ENCODE measurements around the gene ZNF335. TPM values are rescaled to one million over a fixed set of nuclear protein-coding genes. Genes with fewer than 3 reads are reported as not detected.

The ZNF335 gene
- total RNA-seq, 1 donor from 2014 or later = 19.1 TPM

DNA sequence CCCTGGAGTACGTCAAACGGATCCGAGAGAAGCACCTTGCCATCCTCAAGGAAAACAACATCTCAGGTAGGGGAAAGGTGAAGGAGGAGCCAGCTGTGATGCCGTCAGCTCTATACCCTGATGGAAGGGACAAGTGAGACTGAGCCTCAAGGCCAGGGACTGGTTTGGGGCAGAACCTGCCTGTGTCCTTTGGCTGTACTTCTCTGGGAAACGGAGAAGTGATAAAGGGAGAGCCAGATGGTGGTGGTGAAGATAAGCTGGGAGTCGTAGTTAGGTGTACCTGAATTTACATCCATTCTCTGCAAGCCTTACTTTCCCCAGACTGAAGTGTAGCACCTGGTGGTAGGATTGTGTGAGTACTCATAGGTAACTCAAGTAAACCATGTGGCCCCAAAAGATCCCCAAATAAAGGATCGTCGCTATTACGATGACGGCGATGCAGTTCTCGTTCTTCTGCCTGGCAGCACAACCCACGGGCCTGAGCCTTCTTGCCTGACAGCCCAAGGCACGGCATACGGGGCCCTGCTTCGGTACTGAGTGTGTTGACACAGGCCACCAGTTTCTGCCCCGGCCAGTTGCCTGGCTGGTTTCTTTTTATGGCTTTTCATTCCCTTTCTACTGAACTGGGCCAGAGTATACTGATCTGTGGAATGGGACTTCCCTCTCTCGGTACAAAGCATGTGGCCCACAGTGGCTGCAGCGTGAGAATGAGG is 26.9 kb downstream of the ZNF335 start:
- DNase-seq (no peak), ATAC-seq (no peak)
- Histone ChIP-seq H3K27ac (no peak overlapping the region), H3K4me3 (no peak overlapping the region), H3K4me1 (no peaks in the 10 kb centered on the region), H3K27me3 (no peaks in the 10 kb centered on the region), H3K9me3 (no peaks in the 10 kb centered on the region), H3K36me3 (peaks cover 100% of the 10 kb centered on the region)
- intact Hi-C loops (cut with DNase I) = no loop called here
- TF ChIP-seq CTCF (IDR thresholded peaks at IDR 0.05) = no peak

DNA sequence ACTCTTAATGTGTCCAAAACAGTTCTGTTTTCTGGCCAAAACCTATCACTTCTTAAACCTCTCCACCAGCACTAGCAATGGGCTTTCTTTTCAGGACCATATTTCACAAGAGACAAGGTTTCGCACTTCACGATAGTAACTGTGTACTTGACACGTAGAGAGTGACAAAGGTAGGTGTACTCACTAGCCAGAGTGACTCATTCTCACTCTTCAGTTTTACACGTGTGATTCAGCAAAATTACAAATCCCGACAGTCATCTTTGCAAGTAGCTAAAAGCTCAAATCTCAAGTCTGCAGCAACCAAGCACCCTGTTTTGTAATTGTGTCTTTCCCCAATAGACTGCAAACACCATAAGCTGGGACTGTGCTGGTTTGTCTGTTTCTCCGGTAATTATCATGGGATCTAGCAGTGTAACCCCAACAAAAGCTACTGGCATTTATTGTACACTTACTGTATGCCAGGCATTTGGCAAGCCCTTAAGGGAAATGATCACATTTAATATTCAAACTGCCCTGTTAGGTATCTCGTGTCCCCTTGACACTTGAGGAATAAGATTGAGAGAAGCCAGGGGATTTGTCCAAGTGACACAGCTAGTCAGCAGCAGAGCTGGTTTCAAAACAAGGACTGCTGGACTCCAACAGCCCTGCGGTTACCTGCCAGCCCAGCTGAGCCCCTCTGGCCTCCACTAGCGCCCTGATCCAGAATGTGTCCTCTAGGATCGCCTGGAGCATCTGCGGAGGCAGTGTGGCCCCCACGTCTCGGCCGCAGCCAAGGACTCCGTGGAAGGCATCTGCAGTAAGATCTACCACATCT is 27.6 kb downstream of the ZNF335 start:
- H3K27me3 ChIP-seq = no peaks in the 10 kb centered on the region
- H3K36me3 ChIP-seq = peaks cover 100% of the 10 kb centered on the region
- no peak for TF ChIP-seq CTCF (IDR thresholded peaks at IDR 0.05)
- DNase-seq (no peak), ATAC-seq (no peak)
- intact Hi-C loops (cut with DNase I) = no loop called here
- H3K4me3 ChIP-seq = no peak overlapping the region
- no peaks in the 10 kb centered on the region for H3K9me3 ChIP-seq
- no peaks in the 10 kb centered on the region for H3K4me1 ChIP-seq
- no peak overlapping the region for H3K27ac ChIP-seq

DNA sequence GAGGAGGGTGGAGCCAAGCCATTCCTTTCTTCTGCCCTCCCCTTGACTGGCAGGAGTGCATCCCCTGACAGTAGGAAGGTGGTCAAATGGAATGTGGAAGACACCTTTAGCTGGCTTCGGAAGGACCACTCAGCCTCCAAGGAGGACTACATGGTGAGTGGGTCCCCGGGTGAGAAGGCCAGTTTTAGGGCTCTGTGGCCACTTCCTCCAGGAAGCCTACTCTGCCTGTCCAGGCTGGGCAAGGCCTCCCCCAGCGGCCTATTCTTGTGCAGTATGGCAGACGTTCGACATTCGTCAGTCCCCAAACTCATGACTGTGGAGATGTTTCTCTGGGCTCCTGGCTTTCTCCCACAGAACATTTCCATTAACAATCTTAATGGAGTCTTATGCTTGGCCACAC is 28.4 kb downstream of the ZNF335 start:
- H3K27ac ChIP-seq = no peak overlapping the region
- H3K9me3 ChIP-seq = no peaks in the 10 kb centered on the region
- no peak for TF ChIP-seq CTCF (IDR thresholded peaks at IDR 0.05)
- H3K27me3 ChIP-seq = no peaks in the 10 kb centered on the region
- ATAC-seq (no peak), DNase-seq (no peak)
- H3K36me3 ChIP-seq = peaks cover 100% of the 10 kb centered on the region
- H3K4me1 ChIP-seq = no peaks in the 10 kb centered on the region
- intact Hi-C loops (cut with DNase I) = no loop called here
- no peak overlapping the region for H3K4me3 ChIP-seq

DNA sequence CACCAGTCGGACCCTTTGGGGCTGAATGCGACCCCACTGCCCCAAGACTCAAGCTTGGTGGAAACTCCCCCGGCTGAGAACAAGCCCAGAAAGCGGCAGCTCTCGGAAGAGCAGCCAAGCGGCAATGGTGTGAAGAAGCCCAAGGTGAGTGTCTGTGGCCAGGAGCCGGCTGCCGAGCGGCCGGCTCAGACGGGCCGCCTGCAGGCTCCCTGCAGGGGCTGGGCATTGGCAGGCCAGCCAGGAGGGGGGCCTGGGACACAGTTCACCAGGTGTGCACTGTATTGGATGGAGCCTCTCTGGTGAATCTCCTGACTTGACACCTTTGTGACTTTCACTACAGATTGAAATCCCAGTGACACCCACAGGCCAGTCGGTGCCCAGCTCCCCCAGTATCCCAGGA is 31.5 kb downstream of the ZNF335 start:
- H3K36me3 ChIP-seq = peaks cover 84% of the 10 kb centered on the region

GRCh38 chr20:45940053-45940452 is 31.9 kb downstream of the ZNF335 start:
- no peak overlapping the region for H3K27ac ChIP-seq
- intact Hi-C loops (cut with DNase I) = no loop called here
- H3K4me3 ChIP-seq = no peak overlapping the region
- TF ChIP-seq CTCF (IDR thresholded peaks at IDR 0.05) = no peak
- peaks cover 80% of the 10 kb centered on the region for H3K36me3 ChIP-seq
- H3K4me1 ChIP-seq = peaks cover 9% of the 10 kb centered on the region
- no peaks in the 10 kb centered on the region for H3K27me3 ChIP-seq
- H3K9me3 ChIP-seq = no peaks in the 10 kb centered on the region
- ATAC-seq (no peak), DNase-seq (no peak)

More for the DNA sequence above, 31.5 kb downstream of the ZNF335 start:
- TF ChIP-seq CTCF (IDR thresholded peaks at IDR 0.05) = no peak
- no peak for DNase-seq
- ATAC-seq = no peak
- intact Hi-C loops (cut with DNase I) = no loop called here
- no peaks in the 10 kb centered on the region for H3K9me3 ChIP-seq
- no peaks in the 10 kb centered on the region for H3K27me3 ChIP-seq
- H3K27ac ChIP-seq = no peak overlapping the region
- H3K4me1 ChIP-seq = peaks cover 9% of the 10 kb centered on the region
- no peak overlapping the region for H3K4me3 ChIP-seq

Measured in upper lobe of right lung (tissue), 1 donor.